GM06990 (cell line): ENCODE results near the gene MAML3.

ENCODE experiments used
- DNase-seq: peaks from one replicate; pipeline ENCODE4 v3.0.0-alpha.2; 2011; ENCODE audit not compliant: insufficient read length; ENCODE audit errors: extremely low read depth
- H3K27me3 ChIP-seq: replicated peaks from 2 replicates; pipeline ENCODE4 v1.6.0; 2011; ENCODE audit warnings: low read length; ENCODE audit not compliant: control insufficient read depth, insufficient read depth
- H3K36me3 ChIP-seq: 2 replicates; pipeline ENCODE4 v1.5.1; 2011; ENCODE audit warnings: low read length; ENCODE audit not compliant: control insufficient read depth, insufficient read depth
- H3K4me3 ChIP-seq: replicated peaks from 2 replicates; pipeline ENCODE4 v1.5.1; 2011; ENCODE audit warnings: low read depth, mild to moderate bottlenecking, control low read depth, low read length
- TF ChIP-seq, protein P1 (sequence below): IDR thresholded peaks from 2 replicates; pipeline ENCODE4 v1.5.1; 2011; ENCODE audit warnings: low read length, control low read depth, mild to moderate bottlenecking, inconsistent platforms; ENCODE audit not compliant: insufficient read depth, poor library complexity, severe bottlenecking

MAML3 gene

DNA sequence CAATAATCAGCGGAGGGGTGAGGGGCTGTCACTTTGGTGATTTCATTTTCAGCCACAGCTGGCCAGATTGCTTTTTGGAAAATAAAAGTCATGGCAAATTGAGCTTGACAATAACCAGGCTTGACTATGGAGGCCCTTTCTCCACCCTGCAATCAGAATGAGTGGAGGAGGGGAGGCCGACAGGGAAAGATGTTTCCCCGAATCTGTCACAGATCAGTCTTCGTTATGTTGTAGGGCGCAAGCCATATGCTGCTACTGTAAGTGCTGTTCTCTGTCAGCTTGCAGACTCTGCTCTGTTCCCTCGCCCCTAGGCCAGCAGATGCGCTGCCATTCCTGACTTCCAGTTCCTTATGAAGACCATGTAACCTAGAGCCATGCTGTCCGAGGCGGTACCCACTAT lies 374.3 kb downstream of the MAML3 start:
- DNase-seq: no peak
- Histone ChIP-seq H3K36me3 (no peaks in the 10 kb centered on the region), H3K4me3 (no peak overlapping the region), H3K27me3 (no peaks in the 10 kb centered on the region; the same call in 1 of the 2 replicates)
- TF ChIP-seq, protein P1, sequence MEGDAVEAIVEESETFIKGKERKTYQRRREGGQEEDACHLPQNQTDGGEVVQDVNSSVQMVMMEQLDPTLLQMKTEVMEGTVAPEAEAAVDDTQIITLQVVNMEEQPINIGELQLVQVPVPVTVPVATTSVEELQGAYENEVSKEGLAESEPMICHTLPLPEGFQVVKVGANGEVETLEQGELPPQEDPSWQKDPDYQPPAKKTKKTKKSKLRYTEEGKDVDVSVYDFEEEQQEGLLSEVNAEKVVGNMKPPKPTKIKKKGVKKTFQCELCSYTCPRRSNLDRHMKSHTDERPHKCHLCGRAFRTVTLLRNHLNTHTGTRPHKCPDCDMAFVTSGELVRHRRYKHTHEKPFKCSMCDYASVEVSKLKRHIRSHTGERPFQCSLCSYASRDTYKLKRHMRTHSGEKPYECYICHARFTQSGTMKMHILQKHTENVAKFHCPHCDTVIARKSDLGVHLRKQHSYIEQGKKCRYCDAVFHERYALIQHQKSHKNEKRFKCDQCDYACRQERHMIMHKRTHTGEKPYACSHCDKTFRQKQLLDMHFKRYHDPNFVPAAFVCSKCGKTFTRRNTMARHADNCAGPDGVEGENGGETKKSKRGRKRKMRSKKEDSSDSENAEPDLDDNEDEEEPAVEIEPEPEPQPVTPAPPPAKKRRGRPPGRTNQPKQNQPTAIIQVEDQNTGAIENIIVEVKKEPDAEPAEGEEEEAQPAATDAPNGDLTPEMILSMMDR: no peak

DNA sequence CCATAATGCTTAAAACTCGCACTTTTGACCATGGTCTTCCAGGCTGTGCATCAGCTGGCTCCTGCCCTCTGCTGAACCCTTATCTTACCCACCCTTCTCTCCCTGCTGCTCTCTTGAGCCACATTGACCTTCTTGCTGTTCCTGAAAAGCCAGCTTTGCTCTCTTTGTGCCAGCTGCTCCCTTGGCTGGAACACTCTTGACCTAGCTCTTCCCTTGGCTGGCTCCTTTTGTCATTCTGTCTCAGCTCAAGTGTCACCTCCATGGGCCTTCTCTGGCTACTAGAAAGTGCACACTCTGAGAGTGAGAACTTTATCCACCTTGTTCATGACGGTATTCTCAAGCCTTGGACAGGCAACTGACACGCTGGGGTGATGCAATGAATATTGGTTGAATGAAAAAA lies 376.2 kb downstream of the MAML3 start:
- no peaks in the 10 kb centered on the region; the same call in 1 of the 2 replicates for H3K27me3 ChIP-seq
- DNase-seq: no peak
- H3K36me3 ChIP-seq: no peaks in the 10 kb centered on the region
- H3K4me3 ChIP-seq: no peak overlapping the region
- TF ChIP-seq, protein P1: no peak

DNA sequence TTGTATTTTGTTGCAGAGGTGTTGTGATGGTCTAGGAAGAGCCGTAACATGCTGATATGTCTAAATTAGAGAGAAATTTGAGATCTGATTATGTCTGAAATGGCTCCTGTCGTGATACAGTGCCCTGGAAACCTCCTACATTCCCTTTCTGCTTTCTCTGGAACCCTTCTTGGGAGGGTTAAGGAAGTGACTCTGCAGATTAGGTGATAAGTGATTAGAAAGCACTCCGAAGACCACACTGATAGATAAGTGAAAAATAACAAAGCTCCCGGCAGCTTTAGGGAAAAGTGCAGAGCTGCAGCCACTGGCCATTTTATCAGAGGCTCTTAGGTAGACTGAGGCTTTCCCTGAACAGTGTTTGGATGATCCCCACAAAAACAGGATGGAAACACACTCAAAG lies 377.7 kb downstream of the MAML3 start:
- Histone ChIP-seq H3K36me3 (no peaks in the 10 kb centered on the region), H3K27me3 (no peaks in the 10 kb centered on the region), H3K4me3 (no peak overlapping the region)
- TF ChIP-seq, protein P1: no peak
- no peak for DNase-seq

DNA sequence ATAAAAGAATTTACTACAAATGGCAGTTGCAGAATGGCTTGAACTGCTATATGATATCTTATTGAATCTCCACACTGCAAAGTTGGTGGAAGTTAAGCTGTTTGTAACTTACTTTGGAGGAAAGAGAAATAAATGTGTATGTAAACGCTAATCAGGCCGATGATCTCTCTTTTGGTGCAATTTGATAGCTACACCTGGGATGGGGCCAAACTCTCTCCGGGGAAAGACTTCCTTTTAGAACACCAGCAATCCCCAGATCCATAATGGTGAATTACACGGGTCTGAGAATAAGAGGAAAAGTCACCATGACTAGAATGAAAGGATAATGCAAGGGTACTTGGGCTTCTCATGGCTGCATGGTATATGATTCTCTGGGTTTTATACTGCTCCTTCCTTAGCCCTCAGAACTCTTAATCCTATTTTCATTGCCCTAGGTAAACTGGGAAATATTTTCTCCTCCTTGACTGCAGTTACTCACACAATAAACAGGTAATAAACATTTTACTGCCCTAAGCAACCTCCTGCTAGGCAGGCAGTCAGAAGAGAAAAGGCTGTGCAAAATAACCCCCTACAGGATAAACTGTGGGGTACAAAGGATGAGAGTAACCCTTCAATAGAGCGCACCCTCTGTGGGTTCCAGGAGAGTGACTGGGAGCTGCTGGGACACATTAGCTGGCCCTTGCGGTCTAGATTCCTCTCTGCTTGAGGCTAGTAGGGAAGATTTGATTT lies 379.1 kb downstream of the MAML3 start:
- H3K36me3 ChIP-seq: no peaks in the 10 kb centered on the region
- H3K4me3 ChIP-seq: no peak overlapping the region
- TF ChIP-seq, protein P1: no peak
- DNase-seq: no peak
- H3K27me3 ChIP-seq: no peaks in the 10 kb centered on the region

DNA sequence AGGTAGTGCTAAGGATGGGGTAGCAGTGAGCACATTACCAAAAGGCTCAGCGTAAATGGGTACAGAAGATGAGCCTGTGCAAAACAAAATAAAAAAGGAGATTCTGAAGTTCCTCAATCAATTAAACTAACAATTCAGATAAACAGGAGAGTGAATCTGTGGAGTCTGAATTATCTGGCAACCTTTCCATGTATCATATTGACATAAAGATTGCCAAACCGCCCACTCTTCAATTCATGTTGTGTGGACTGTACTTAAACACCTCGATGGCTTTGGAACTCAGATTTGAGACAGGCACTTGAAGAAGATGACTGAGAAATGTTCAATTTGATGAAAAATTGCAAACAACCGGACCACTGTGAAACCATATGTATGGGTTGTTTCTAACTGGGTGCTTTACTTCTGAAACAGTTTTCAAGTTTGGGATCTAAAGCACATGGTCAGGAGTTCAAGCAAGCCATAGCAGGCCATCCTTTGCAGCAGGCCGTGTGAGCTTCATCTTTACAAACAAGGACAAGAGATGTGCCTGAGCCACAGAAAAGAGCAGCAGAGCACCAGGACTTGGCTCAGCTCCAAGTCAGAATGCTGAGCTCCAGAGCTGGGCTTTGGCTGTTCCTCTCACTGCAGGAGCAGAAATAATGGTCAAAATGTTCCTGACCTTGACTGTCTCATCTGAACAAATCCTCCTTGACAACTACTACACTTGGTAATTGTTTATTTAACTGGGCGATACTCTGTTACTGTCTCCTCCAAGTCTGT lies 380.2 kb downstream of the MAML3 start:
- Histone ChIP-seq H3K4me3 (no peak overlapping the region), H3K27me3 (no peaks in the 10 kb centered on the region), H3K36me3 (no peaks in the 10 kb centered on the region)
- no peak for DNase-seq
- TF ChIP-seq, protein P1: no peak

DNA sequence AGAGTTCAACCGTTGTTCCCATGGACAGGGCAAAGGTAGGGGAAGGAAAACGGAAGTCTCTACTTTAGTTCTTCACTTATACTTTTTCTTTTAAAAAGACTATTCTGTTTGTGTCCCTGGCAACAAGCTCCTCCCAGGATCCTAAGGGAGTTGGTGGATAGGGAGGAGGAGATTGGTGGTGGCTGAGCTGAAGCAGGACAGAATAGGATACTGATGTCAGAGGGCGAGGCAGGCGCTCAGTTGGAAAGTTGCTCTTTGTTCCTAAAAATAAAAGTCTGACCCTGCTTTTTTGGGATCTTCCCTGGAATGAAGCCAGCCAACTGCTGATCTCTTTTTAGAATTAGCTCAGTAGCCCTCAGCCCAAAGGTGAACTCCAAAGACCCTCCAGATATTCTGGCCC lies 383.6 kb downstream of the MAML3 start:
- H3K4me3 ChIP-seq: no peak overlapping the region
- TF ChIP-seq, protein P1: no peak
- DNase-seq: no peak
- no peaks in the 10 kb centered on the region for H3K27me3 ChIP-seq
- H3K36me3 ChIP-seq: no peaks in the 10 kb centered on the region
